Left colon (tissue), 2 donors: ENCODE measurements around the gene ADAMTS17. TPM values are rescaled to one million over a fixed set of nuclear protein-coding genes. Genes with fewer than 3 reads are reported as not detected.

Experiments used
- ATAC-seq: fragments of 200-7000 bp; cut with Tn5 transposase; one replicate; pipeline ENCODE4 v1.9.1; 2020; ENCODE audit warnings: mild to moderate bottlenecking, moderate library complexity
- DNase-seq, 2 donors: peaks; one replicate each; pipeline ENCODE4 v3.0.0-alpha.2; 2020
- intact Hi-C, 2 donors: fragments of 100-400 bp; cut with DNase I in 1 of 2; cut with micrococcal nuclease in 1 of 2; formaldehyde crosslinking; loops; one replicate each; pipeline versions ENCODE4 v1.11.2 to v1.14.0; 2022; cut with DNase I, micrococcal nuclease
- total RNA-seq, 2 donors: library from RNA; stranded (reverse); fragmentation: NEBNext Ultra II Directional; extraction: Animal tissue kit (Norgen Biotek cat#: 25700); gene quantifications; one replicate each; pipeline ENCODE4 v1.2.1, GENCODE V29; 2021
- donor health status: DM: no; HTN: no; CAD: no.
- donor health status: DM: yes; HTN: yes; CAD: no.

Gene ADAMTS17
- total RNA-seq, 2 donors from 2014 or later, result 5.9 to 7.4 TPM

DNA sequence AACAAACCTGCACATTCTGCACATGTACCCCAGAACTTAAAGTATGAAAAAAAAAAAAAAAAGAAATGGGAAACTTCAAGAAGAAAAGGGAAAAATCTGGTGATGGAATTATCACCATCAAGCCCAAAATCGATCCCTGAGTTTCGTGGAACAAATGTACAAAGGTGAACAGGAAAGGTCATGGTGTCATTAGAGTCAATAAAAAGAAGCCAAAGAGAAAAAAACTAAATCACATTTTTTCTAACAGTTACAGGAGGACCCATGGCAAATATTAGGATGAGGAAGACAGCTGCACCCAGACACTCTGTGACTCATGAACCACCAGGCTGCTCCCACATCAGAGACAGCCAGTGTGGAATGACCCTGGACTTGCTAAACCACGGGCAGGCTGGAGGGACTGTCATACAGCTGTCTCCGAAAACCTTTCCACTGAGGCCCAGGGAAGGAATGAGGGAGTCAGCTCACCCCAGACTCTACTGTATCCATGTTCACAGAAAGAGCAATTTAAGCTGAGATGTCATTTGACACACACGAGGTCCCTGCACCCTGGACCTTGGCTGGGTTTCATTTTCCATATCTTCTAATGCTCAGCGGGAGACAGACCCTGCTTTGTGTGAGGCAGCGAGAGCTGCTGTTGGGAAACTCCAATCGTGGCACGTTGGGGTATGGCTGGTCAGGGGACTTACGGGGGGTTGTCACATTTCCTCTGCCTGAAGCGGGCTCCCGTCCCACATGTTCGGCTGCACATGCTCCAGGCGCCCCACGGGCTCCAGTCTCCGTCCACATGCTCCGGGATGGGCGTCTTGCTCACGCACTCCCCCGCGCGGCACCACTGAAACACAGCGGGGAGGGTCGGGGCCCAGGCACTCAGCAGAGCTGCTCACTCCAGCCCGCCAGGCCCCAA is 210.2 kb downstream of the ADAMTS17 start:
- intact Hi-C loops, result no loop called here
- DNase-seq (no peak), ATAC-seq (peak; percentile 73)

DNA sequence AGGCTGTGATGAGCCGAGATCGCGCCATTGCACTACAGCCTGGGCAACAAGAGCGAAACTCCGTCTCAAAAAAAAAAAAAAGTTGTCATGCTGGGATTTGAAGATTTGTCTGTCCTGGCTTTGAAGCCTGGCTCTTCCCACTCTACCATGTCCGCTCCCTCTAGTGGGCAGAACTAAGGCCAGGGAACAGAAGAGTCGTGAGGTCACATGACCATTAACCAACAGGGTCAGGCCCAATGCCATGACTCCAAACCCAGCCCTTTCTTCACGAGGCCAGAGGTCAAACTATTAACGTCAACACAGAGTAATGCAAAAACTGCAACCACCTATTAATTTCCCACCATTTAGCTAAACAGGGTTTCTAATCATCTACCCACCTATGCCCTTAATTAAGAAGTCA is 212.1 kb downstream of the ADAMTS17 start:
- intact Hi-C loops, result no loop called here
- no peak for ATAC-seq
- DNase-seq, result no peak

GRCh38 chr15:100125401-100126191 is 216.2 kb downstream of the ADAMTS17 start:
- DNase-seq, result peak; percentile 39 to 72
- intact Hi-C loops, result no loop called here

DNA sequence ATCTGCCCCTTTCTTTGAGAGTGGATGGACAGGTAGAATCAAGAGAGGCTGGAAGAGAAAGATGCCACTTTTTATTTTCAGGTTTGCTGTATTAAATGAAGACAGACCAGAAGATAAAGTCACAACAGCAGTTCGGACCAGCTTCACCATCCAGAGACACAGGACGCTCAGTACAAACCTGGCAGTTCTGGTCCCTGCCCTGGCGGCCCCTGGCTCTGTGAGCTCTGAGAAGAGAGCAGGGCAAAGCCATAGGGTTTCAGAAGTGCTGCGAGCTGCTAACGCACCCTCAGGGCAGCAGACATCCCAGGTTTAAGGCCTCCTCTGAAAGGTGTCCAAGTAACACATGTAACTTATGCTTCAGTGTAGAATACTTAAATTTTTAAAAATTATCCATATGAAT is 216.8 kb downstream of the ADAMTS17 start:
- intact Hi-C loops, result no loop called here
- DNase-seq (no peak), ATAC-seq (no peak)

More at GRCh38 chr15:100125401-100126191, 216.2 kb downstream of the ADAMTS17 start:
- no peak for ATAC-seq

DNA sequence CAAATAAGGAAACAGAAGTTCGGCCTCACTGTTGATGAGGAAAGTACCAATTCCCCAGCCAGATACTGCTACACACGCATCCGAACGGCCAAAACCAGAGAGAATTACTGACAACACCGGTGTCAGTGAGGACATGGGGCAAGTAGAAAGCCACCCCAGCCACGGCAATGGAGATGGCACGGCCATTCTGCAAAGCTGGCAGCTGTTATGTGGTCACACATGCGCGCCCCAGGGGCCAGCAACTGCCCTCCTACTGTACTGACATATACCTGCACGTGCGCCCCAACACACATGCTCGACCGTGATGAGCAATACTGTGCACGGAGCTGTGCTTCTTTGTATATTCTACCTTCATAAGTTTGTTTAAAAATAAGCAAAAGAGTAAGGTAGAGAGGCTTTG is 217.4 kb downstream of the ADAMTS17 start:
- ATAC-seq, result no peak
- intact Hi-C loops, result no loop called here
- DNase-seq, result no peak

- DNase-seq (no peak), ATAC-seq (no peak)
- intact Hi-C loops, result no loop called here
Measured at GRCh38 chr15:100123611-100124010, 218.2 kb downstream of the ADAMTS17 start.

DNA sequence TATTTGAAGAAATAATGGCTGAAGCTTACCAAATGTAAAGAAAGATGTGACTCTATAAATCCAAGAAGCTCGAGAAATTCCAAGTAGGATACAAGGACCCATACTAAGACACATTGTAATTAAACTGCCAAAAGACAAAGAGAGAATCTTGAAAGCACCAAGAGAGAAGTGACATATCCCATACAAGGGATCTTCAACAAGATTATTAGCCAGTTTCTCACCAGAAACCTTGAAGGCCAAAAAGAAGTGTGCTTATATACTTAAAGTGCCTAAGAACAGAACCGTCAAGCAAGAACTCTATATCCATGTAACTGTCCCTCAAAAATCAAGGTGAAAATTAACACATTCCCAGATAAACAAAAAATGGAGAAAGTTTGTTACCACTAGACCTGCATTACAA is 220.5 kb downstream of the ADAMTS17 start:
- ATAC-seq (no peak), DNase-seq (no peak)
- intact Hi-C loops, result no loop called here

GRCh38 chr15:100120111-100120510 is 221.7 kb downstream of the ADAMTS17 start:
- intact Hi-C loops, result no loop called here
- ATAC-seq, result no peak
- DNase-seq, result no peak

DNA sequence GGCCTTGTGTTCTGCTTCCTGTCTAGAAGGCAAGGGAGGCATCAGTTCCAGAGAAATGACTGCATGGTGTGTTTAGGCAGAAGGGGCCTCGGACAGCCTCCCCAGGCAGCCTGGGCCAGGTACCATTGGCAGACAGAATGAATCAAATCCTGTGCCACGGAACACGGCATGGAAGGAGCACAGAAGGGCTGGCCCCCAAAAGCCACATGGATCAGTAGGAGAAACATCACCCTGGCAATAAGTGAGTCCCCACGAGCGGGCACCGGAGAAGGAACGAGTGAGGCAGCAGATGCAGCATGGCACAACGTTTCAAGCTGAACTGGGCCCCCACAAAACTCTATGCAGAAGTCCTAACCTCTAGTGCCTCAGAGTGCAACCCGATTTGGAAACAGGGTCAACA is 223.2 kb downstream of the ADAMTS17 start:
- intact Hi-C loops, result no loop called here
- ATAC-seq, result no peak
- no peak for DNase-seq

DNA sequence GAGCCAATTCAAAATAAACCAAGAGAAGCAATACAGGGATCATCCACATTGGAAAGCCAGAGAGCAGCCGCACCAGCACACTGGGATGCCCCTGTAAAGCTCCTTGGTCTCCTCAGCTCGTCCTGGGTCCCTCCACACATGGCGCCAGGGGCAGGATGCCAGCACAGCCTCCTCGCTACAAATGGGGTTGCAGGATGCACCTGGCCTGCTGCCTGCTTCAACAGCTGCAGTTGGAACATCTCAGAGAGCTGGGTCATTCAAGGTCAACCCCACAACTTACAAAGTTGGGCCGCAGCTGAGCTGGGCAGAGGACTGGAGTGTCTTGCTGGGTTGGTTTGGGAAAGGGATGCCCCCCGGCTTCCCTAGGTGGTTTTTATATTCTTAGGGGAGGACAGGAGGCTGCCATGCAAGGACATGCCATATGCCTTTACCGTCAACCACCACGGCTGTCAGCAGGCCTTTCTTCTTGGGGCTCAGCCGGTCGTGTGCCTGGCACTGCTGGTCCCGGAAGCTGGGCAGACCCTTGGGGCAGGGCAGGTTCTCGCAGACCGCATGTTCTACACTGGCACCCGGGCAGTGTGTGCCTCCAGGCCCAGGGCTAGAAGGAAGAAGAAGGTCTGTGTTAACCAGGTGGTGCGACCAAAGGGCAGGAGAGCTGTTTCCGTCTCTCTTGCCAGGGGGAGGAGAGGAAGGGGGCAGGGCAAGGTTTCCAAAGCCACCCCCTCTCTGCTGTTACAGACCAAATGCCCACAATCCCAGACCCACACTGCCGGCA is 225.2 kb downstream of the ADAMTS17 start:
- intact Hi-C loops, result no loop called here
- DNase-seq (peak in 1 of 2 donors; percentile 41), ATAC-seq (no peak)

DNA sequence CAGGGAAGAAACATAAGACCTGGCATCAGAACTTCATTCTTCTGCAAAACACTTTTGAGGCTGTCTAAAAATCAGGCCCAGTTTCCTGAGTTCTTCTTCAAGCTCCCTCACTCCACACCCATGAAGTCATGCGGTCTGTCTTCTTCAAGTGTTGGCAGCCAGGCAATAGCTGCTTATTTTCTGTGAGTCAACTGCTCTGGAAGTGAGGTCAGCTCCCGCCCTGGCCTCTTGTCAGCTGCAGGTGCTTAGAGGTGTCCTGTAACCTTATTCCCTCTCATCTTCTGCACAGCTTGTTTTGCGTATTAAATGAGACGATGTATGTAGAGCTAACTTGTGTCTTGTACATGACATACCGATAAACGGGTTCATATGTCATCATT is 226.1 kb downstream of the ADAMTS17 start:
- DNase-seq, result no peak

DNA sequence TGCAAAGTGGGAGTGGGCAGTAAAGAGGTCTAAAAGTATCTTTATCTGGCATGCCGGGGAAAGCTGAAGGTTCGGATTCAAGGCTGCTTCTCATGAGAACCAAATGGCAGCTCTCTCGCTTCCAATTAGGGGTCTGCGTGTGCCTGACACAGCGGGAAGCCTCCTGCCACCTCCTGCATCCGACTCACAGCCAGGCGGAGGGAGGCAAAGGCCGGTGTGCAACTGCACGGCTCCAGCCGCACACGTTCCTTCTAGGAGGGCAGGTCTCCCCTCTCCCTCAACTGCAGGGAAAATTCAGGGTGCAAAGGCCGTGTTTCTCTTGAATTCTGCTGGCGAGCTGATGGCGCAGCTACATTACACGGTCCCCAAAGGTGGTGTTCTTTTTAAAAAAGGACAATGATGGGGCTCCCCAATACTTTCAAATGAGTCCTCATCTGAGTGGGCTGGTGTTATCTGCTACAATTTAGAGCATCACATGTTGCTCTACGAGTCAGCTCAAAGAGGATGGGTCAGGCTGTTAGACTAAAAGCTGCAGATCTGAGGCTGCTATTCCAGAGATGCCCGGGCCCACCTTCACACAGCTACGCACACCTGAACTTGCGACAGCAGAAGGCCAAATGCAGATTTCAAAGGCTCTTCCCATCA is 226.6 kb downstream of the ADAMTS17 start:
- intact Hi-C loops, result no loop called here
- no peak for ATAC-seq
- DNase-seq, result no peak

More for the DNA sequence above, 226.1 kb downstream of the ADAMTS17 start:
- no peak for ATAC-seq
- intact Hi-C loops, result no loop called here

GRCh38 chr15:100114571-100114970 is 227.2 kb downstream of the ADAMTS17 start:
- intact Hi-C loops, result no loop called here
- ATAC-seq (no peak), DNase-seq (no peak)

GRCh38 chr15:100114100-100114499 is 227.7 kb downstream of the ADAMTS17 start:
- ATAC-seq (no peak), DNase-seq (no peak)
- intact Hi-C loops, result no loop called here

GRCh38 chr15:100113351-100114080 is 228.3 kb downstream of the ADAMTS17 start:
- no peak for ATAC-seq
- no peak for DNase-seq
- intact Hi-C loops, result no loop called here

- no peak for ATAC-seq
- no peak for DNase-seq
- intact Hi-C loops, result no loop called here
Measured at GRCh38 chr15:100112636-100113305, 229.0 kb downstream of the ADAMTS17 start.

GRCh38 chr15:100112061-100112420 is 229.7 kb downstream of the ADAMTS17 start:
- intact Hi-C loops, result no loop called here

More at GRCh38 chr15:100112061-100112420, 229.7 kb downstream of the ADAMTS17 start:
- ATAC-seq (no peak), DNase-seq (no peak)
